Parathyroid adenoma (tissue), 2 donors: ENCODE data around the gene TGFBR3L.

Experiments
- H2AFZ ChIP-seq: fragments of 300-600 bp; sonication (generic); one replicate; pipeline ENCODE4 v1.7.0; 2017; ENCODE audit warnings: antibody characterized with exemption, mild to moderate bottlenecking
- H3K27ac ChIP-seq: fragments of 300-600 bp; sonication (generic); one replicate; pipeline ENCODE4 v1.7.0; 2017
- H3K27me3 ChIP-seq: fragments of 300-600 bp; sonication (generic); one replicate; pipeline ENCODE4 v1.7.0; 2017; ENCODE audit warnings: low read length; ENCODE audit not compliant: control insufficient read depth, insufficient read depth
- H3K36me3 ChIP-seq: fragments of 300-600 bp; sonication (generic); one replicate; pipeline ENCODE4 v1.7.0; 2017; ENCODE audit warnings: low read length; ENCODE audit not compliant: control insufficient read depth, insufficient read depth
- H3K4me1 ChIP-seq: fragments of 300-600 bp; sonication (generic); one replicate; pipeline ENCODE4 v1.7.0; 2017; ENCODE audit warnings: control low read depth
- H3K4me2 ChIP-seq: fragments of 300-600 bp; sonication (generic); one replicate; pipeline ENCODE4 v1.7.0; 2017; ENCODE audit warnings: low read length
- H3K4me3 ChIP-seq: fragments of 300-600 bp; sonication (generic); one replicate; pipeline ENCODE4 v1.7.0; 2017; ENCODE audit warnings: low read depth, low read length
- H3K79me2 ChIP-seq: fragments of 300-600 bp; sonication (generic); one replicate; pipeline ENCODE4 v1.7.0; 2017; ENCODE audit warnings: control low read depth
- H3K9ac ChIP-seq: fragments of 300-600 bp; sonication (generic); one replicate; pipeline ENCODE4 v1.7.0; 2017; ENCODE audit warnings: mild to moderate bottlenecking
- H3K9me3 ChIP-seq: fragments of 300-600 bp; sonication (generic); one replicate; pipeline ENCODE4 v1.7.0; 2017; ENCODE audit warnings: low read length; ENCODE audit not compliant: control insufficient read depth
- CTCF ChIP-seq: fragments of 300-600 bp; sonication (generic); IDR thresholded peaks from one replicate; pipeline ENCODE4 v1.7.0; 2017; ENCODE audit warnings: antibody characterized with exemption, mild to moderate bottlenecking
- donor health status: primary hyperparathyroidism.

The TGFBR3L gene

GRCh38 chr19:7943444-7944176 is 29.0 kb downstream of the TGFBR3L start, which contains the start of gene TIMM44:
TIMM44 (minus strand) TSS chr19:7943666; CDS start chr19:7943651, 15 bp downstream.
- Histone ChIP-seq H3K9ac (peak within 1 kb of the TSS; percentile 96), H3K79me2 (peaks cover 23% of the 10 kb centered on the region), H3K4me2 (peak within 1 kb of the TSS; percentile 100), H3K36me3 (no peaks in the 10 kb centered on the region), H3K27ac (peak within 1 kb of the TSS; percentile 90), H3K9me3 (no peaks in the 10 kb centered on the region), H2AFZ (peak within 1 kb of the TSS; percentile 99), H3K4me1 (no peaks in the 10 kb centered on the region), H3K27me3 (no peaks in the 10 kb centered on the region), H3K4me3 (peak within 1 kb of the TSS; percentile 99)
- no peak for TF ChIP-seq CTCF

- H3K4me1 ChIP-seq = no peaks in the 10 kb centered on the region
- H2AFZ ChIP-seq = peak overlapping the region; percentile 89
- H3K79me2 ChIP-seq = peaks cover 23% of the 10 kb centered on the region
- no peaks in the 10 kb centered on the region for H3K9me3 ChIP-seq
- peak overlapping the region; percentile 100 for H3K4me2 ChIP-seq
- H3K27ac ChIP-seq = peak overlapping the region; percentile 68
- no peaks in the 10 kb centered on the region for H3K36me3 ChIP-seq
- peak overlapping the region; percentile 99 for H3K4me3 ChIP-seq
- H3K9ac ChIP-seq = no peak overlapping the region
- no peaks in the 10 kb centered on the region for H3K27me3 ChIP-seq
- TF ChIP-seq CTCF = peak; percentile 90
Measured at GRCh38 chr19:7944177-7944761, 29.6 kb downstream of the TGFBR3L start.

- no peaks in the 10 kb centered on the region for H3K36me3 ChIP-seq
- H3K27ac ChIP-seq = no peak overlapping the region
- no peak overlapping the region for H3K4me3 ChIP-seq
- no peak overlapping the region for H3K9ac ChIP-seq
- no peaks in the 10 kb centered on the region for H3K27me3 ChIP-seq
- H3K4me1 ChIP-seq = no peaks in the 10 kb centered on the region
- H3K79me2 ChIP-seq = peaks cover 4% of the 10 kb centered on the region
- no peaks in the 10 kb centered on the region for H3K9me3 ChIP-seq
- no peak for TF ChIP-seq CTCF
- H3K4me2 ChIP-seq = no peak overlapping the region
- no peak overlapping the region for H2AFZ ChIP-seq
Measured at GRCh38 chr19:7947939-7948338, 33.3 kb downstream of the TGFBR3L start.

- Histone ChIP-seq H3K4me3 (no peak overlapping the region), H3K9me3 (no peaks in the 10 kb centered on the region), H3K4me1 (no peaks in the 10 kb centered on the region), H2AFZ (no peak overlapping the region), H3K36me3 (no peaks in the 10 kb centered on the region), H3K27ac (no peak overlapping the region), H3K27me3 (no peaks in the 10 kb centered on the region), H3K4me2 (no peak overlapping the region), H3K79me2 (no peaks in the 10 kb centered on the region), H3K9ac (no peak overlapping the region)
- TF ChIP-seq CTCF = no peak
Measured at GRCh38 chr19:7953060-7953459, 38.4 kb downstream of the TGFBR3L start.

GRCh38 chr19:7953576-7953975 is 38.9 kb downstream of the TGFBR3L start:
- H3K27me3 ChIP-seq = no peaks in the 10 kb centered on the region
- no peak overlapping the region for H2AFZ ChIP-seq
- no peak overlapping the region for H3K4me2 ChIP-seq
- H3K27ac ChIP-seq = no peak overlapping the region
- H3K9me3 ChIP-seq = no peaks in the 10 kb centered on the region
- no peak overlapping the region for H3K9ac ChIP-seq
- no peak overlapping the region for H3K4me3 ChIP-seq
- H3K36me3 ChIP-seq = no peaks in the 10 kb centered on the region
- H3K4me1 ChIP-seq = no peaks in the 10 kb centered on the region
- no peak for TF ChIP-seq CTCF
- no peaks in the 10 kb centered on the region for H3K79me2 ChIP-seq
